Fibroblast of skin of left quadriceps (primary cell): ENCODE data around the gene WASF3.
"Not testable (repeated sequence)": the region's sequence is repeated elsewhere in the genome, so short reads cannot be mapped to it uniquely, and the experiment has no call there.

ENCODE experiments used
- DNase-seq, 2 experiments: peaks; one replicate each; pipeline ENCODE4 v3.0.0-alpha.2; 2013; ENCODE audit warnings: low read depth in 2 of 2

WASF3 gene

DNA sequence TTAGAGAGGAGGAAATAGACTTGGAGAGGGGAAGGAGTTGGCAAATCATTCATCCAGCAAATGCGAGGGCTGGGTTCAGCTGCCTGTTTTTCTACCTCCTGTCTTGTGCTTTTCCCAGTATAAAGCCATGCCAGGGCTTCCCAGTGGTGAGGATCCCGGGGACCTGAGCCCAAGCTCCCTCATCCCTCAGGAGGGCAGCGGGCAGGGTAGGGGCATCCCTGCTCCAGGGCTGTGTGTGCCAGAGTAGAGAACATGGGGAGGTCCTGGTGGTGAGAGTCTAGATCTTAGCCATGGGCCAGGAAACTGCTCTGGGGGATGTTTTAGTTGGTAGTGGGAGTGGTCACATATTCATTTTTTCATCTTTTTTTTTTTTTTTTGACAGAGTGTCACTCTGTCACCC lies 159.5 kb downstream of the WASF3 start:
- DNase-seq: no peak

DNA sequence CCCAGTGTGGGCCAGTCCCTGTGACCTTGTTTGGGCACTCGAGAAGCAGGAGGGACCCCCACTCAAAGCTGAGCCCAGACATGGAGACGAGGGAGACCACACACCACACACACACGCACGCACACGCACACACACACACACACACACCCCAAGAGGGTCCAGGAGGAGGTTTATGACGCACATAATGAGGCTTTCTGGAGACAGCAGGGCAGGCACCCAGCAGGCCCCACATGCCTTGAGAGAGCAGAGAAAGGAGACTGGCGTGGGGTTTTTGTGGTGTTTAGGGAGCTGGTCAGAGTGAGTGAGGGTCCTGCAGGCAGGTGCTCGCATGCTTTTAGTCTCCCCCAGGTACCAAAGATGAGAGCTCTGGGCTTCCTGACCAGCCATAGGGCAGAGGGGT lies 160.7 kb downstream of the WASF3 start:
- no peak for DNase-seq

DNA sequence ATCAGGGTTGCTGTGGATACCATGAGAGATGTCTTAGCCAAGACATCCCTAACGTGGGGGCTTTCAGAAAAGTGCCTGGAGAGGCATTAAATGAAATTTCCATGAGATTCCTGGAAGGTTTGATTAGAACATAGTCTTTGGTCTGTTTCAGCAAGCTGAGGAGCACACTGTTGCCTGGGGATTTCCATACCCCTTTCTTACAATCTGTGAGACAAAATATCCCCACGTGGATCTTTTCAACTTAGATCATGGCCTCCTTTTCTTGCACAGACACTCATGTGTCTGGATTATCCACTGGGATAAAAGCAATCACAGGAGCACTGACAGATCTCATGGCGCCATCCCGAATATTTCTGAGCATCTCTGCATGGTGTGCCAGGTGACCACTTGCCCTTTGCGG lies 161.4 kb downstream of the WASF3 start:
- DNase-seq: no peak

DNA sequence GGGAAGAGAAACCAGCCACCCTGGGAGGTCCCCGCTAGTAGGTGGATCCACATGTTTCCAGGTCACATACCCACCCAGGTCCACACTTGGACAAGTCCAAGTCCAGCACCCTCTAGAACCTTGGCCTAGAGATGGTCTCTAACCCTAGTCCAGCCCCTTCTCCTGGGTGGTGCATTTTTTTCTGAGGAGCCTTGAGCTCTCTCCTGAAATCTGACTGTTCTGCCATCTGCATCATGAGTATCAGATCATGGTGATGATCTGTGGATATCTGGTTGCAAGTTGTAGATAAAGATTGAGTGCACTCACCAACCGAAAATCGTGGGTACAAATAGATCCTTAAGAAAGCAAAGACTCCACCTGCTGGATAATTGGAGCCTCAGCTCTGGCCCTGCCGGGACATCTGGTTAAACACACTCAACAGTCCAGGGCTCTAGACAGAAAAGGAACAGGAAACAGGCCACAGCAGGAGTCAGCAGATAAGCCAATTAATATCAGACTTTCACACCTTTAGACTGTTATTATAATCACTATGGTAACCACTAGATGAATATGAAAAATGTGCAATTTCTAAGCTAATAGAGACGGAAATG lies 162.0 kb downstream of the WASF3 start:
- no peak for DNase-seq

DNA sequence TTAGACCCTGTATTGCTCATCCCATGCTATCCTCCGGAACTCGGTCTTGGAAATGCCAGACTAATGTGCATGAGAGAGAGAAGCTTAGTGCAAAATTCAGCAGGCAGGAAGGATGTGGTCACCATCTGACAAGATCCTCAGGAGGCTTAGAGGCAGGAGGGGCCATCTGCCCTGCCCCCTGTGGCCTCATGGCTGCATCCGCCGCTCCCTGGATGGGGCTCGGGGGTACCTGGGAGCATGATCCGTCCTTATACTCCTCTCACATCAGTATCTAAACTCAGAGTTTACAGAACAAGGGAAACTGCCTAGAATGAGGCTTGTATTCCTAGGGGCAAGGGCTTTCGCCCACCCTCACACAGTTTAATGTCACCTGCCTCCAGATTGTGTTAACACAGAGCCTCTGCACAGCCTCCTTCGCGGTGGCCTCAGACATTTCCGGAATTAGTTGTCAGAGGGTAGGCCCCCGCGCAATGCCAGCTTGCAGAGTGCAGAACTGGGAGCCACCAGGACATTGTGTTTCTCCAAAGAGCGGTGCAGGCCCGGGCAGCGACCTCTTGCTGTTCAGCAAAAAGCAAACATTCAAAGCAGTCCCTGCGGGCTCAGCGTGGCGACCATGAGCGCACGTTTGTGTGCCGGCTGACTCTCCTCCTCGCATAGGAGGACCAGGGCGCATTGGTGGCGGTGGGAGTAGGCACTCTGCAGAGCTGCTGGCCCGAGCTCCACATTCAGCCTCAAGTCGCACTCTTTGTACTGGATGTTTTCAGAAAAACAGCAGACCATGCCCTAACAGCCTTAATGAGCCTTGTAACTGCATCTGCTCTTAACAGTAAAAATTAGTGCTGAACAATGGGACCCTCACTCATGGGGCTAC lies 164.0 kb downstream of the WASF3 start:
- DNase-seq: no peak

DNA sequence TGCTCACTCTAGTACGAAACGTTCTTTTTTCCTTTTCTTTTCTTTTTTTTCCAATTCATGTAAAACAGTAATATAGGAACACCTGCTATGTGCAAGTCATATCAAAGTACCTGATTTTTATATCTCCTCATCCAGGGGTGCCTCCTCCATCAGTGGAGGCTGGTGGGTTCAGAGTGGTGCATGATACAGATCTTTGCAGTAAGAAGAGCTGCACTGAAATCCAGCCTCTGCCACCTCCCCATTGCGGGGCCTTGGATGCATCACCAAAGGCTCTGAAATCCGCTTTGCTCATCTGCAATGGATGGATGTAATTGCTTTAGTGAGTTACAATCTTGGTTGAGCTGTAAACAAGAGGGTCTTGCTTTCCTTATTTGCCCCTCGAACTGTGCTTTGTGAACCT lies 164.8 kb downstream of the WASF3 start:
- no peak for DNase-seq

DNA sequence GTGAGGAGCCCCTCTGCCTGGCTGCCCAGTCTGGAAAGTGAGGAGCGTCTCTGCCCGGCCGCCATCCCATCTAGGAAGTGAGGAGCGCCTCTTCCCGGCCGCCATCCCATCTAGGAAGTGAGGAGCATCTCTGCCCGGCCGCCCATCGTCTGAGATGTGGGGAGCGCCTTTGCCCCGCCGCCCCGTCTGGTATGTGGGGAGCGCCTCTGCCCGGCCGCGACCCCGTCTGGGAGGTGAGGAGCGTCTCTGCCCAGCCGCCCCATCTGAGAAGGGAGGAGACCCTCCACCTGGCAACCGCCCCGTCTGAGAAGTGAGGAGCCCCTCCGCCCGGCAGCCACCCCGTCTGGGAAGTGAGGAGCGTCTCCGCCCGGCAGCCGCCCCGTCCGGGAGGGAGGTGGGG lies 166.1 kb downstream of the WASF3 start:
- DNase-seq: not testable (repeated sequence)

DNA sequence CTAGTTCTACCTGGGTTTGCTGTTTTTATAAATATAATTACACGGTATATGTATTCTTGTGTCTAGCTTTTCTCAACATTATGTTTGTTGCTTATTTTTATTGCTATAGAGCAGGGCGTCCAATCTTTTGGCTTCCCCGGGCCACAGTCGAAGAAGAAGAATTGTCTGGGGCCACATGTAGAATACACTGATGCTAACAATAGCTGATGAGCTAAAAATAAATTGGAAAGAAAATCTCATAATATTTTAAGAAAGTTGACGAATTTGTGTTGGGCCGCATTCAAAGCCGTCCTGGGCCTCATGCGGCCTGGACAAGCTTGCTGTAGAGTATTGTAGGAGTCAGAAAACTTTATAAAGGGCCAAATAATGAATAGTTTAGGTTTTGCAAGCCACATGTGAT lies 169.2 kb downstream of the WASF3 start:
- no peak for DNase-seq

DNA sequence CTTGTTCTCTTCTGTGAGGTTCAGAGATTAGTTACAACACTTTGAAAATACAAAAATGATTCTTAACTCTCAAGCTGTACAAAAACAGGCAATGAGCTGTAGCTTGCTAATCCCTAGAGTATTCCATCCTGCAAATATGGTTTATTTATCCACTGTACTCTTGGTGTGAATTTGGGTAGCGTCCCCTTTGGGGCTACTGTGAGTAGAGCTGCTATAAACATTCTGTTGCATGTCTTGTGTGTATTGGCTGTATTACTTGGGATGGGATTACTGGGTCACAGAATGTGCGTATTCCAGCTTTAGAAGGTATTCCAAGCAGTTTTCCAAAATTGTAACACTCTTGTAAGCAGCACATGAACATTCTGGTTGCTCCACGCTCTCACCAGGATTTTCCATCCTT lies 169.6 kb downstream of the WASF3 start:
- DNase-seq: no peak

DNA sequence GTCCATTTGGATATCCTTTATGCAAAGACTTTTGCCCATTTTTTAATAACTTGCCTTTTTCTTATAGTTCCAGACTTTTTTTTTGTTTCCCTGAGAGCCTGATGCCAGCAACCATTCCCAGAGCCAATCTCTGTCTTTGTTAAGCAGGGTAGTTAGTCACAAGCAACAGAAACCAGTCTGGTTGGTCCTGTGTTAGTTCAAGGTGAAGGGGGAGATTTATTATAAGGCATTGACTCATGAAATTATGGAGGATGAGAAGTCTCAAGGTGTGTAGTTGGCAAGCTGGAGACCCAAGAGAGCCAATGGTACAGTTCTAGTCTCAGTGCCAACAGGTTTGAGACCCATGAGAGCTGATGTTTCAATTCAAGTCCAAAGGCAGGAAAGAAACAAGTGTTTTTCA lies 170.2 kb downstream of the WASF3 start:
- DNase-seq: no peak

DNA sequence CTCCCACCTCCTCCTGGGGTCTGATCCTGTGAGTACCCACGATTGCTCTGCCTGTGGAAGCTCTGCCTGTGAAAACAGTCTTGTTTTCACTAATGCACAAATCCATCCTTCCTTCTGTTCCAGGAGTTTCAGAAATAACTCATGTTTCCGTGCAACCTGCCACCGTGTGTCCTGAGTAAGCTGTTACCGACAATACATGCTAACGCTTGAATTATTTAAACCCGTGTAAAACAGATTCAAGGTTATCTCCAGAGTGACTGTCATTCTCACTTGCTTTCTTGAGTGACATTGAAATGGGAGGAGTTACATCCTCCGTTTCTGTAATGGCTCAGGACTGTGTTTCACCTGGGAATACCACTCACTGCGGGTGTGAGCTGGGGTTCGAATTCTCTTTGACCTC lies 178.2 kb downstream of the WASF3 start:
- DNase-seq: no peak
